Breast epithelium (tissue), 3 donors: ENCODE results near the gene ARID1B.
A peak's percentile ranks its signal among the peaks of the same experiment; 100 is the strongest.

Experiments used
- POLR2AphosphoS5 ChIP-seq, 3 donors: sonication (generic); formaldehyde crosslinking; IDR thresholded peaks; one replicate each; pipeline ENCODE4 v1.6.1; 2017; ENCODE audit warnings: antibody characterized with exemption in 3 of 3
- TF ChIP-seq, protein P1 (sequence below), 3 donors: fragments of 450-650 bp; IDR thresholded peaks; one replicate each; pipeline ENCODE4 v1.5.1; 2016 to 2017; ENCODE audit warnings: antibody characterized with exemption in 3 of 3, mild to moderate bottlenecking in 3 of 3, moderate library complexity in 3 of 3

DNA sequence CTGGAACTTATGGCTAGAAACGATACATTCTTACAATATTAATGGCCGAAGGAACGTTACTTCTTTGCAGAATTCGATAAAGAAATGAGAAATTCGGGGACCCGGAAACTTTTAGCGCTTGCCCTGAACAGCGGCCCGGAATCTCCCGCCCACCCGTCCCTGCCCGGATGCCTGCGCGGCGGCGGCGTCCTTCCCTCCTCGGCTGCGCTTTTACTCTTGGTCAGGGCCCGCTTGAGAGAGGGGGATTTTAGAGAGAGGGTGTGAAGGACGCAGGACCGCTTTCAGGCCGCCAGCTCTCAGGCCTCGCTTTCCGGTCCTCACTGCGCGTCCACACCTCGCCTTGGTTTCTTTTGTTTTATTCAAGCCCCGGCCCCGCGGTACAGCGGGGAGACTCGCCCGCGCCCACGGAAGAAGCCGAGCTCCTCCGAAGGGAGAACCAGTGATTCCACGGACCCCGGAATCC is 243.7 kb downstream of the ARID1B start:
- TF ChIP-seq, protein P1, sequence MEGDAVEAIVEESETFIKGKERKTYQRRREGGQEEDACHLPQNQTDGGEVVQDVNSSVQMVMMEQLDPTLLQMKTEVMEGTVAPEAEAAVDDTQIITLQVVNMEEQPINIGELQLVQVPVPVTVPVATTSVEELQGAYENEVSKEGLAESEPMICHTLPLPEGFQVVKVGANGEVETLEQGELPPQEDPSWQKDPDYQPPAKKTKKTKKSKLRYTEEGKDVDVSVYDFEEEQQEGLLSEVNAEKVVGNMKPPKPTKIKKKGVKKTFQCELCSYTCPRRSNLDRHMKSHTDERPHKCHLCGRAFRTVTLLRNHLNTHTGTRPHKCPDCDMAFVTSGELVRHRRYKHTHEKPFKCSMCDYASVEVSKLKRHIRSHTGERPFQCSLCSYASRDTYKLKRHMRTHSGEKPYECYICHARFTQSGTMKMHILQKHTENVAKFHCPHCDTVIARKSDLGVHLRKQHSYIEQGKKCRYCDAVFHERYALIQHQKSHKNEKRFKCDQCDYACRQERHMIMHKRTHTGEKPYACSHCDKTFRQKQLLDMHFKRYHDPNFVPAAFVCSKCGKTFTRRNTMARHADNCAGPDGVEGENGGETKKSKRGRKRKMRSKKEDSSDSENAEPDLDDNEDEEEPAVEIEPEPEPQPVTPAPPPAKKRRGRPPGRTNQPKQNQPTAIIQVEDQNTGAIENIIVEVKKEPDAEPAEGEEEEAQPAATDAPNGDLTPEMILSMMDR (IDR thresholded peaks at IDR 0.05), result peak in 1 of 3 donors; percentile 8
- TF ChIP-seq POLR2AphosphoS5 (IDR thresholded peaks at IDR 0.05), result no peak
